ENCODE measurements around the gene GZF1. TPM values are rescaled to one million over a fixed set of nuclear protein-coding genes. Genes with fewer than 3 reads are reported as not detected.

GZF1 gene
- total RNA-seq, 1 donor, result 14.5 TPM

GRCh38 chr20:23374441-23374840 lies 12.5 kb downstream of the GZF1 start:
- Histone ChIP-seq H4K20me1 (ENCODE audit: insufficient read depth, low read length) (peaks cover 4% of the 10 kb centered on the region), H3K4me1 (ENCODE audit: insufficient read depth, low read length) (peaks cover 2% of the 10 kb centered on the region), H3K4me3 (ENCODE audit: insufficient read depth, low read length) (no peak overlapping the region), H3K9me3 (ENCODE audit: low read depth, low read length) (no peaks in the 10 kb centered on the region), H3K36me3 (ENCODE audit: insufficient read depth, low read length) (peaks cover 81% of the 10 kb centered on the region), H3K79me2 (ENCODE audit: insufficient read depth, low read length) (peaks cover 26% of the 10 kb centered on the region), H3K4me2 (ENCODE audit: insufficient read depth, low read length) (no peak overlapping the region), H3K27ac (ENCODE audit: low read depth, low read length) (no peak overlapping the region), H2AFZ (ENCODE audit: low read length) (no peak overlapping the region), H3K27me3 (ENCODE audit: insufficient read depth, low read length) (no peaks in the 10 kb centered on the region)
- TF ChIP-seq, protein P1, sequence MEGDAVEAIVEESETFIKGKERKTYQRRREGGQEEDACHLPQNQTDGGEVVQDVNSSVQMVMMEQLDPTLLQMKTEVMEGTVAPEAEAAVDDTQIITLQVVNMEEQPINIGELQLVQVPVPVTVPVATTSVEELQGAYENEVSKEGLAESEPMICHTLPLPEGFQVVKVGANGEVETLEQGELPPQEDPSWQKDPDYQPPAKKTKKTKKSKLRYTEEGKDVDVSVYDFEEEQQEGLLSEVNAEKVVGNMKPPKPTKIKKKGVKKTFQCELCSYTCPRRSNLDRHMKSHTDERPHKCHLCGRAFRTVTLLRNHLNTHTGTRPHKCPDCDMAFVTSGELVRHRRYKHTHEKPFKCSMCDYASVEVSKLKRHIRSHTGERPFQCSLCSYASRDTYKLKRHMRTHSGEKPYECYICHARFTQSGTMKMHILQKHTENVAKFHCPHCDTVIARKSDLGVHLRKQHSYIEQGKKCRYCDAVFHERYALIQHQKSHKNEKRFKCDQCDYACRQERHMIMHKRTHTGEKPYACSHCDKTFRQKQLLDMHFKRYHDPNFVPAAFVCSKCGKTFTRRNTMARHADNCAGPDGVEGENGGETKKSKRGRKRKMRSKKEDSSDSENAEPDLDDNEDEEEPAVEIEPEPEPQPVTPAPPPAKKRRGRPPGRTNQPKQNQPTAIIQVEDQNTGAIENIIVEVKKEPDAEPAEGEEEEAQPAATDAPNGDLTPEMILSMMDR (IDR thresholded peaks at IDR 0.05; ENCODE audit: extremely low read depth, low read depth, low read length), result no peak
- no peak for DNase-seq (ENCODE audit: insufficient read length, low spot score, missing footprints)

GRCh38 chr20:23375827-23376226 lies 13.8 kb downstream of the GZF1 start:
- TF ChIP-seq, protein P1 (IDR thresholded peaks at IDR 0.05; ENCODE audit: extremely low read depth, low read depth, low read length), result no peak
- DNase-seq (ENCODE audit: insufficient read length, low spot score, missing footprints), result no peak
- Histone ChIP-seq H3K79me2 (ENCODE audit: insufficient read depth, low read length) (peaks cover 17% of the 10 kb centered on the region), H3K4me1 (ENCODE audit: insufficient read depth, low read length) (peaks cover 2% of the 10 kb centered on the region), H3K4me3 (ENCODE audit: insufficient read depth, low read length) (no peak overlapping the region), H3K36me3 (ENCODE audit: insufficient read depth, low read length) (peaks cover 79% of the 10 kb centered on the region), H2AFZ (ENCODE audit: low read length) (no peak overlapping the region), H3K4me2 (ENCODE audit: insufficient read depth, low read length) (no peak overlapping the region), H3K27ac (ENCODE audit: low read depth, low read length) (no peak overlapping the region), H3K9me3 (ENCODE audit: low read depth, low read length) (no peaks in the 10 kb centered on the region), H4K20me1 (ENCODE audit: insufficient read depth, low read length) (no peaks in the 10 kb centered on the region), H3K27me3 (ENCODE audit: insufficient read depth, low read length) (no peaks in the 10 kb centered on the region)

DNA sequence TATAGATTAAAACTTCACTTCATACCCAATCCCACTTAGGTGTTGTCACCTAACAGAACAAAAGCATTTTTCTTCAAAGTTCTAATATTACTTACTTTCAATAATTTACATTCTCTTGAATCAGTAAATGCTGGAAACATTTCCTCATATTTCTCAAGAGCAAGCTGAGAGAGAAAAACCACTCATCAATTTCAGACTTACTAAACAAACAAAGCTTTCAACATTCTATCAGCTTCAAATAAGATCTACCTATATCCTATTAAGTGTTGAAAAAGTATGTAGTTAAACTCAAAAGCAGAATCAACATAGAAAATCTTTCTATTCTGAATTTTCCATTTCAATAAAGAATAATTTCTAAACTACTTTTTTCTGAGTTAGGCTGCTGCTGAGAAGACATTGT lies 17.8 kb downstream of the GZF1 start:
- H3K36me3 ChIP-seq (ENCODE audit: insufficient read depth, low read length), result peaks cover 52% of the 10 kb centered on the region
- no peak overlapping the region for H3K4me2 ChIP-seq (ENCODE audit: insufficient read depth, low read length)
- H3K27ac ChIP-seq (ENCODE audit: low read depth, low read length), result no peak overlapping the region
- no peak for DNase-seq (ENCODE audit: insufficient read length, low spot score, missing footprints)
- H3K79me2 ChIP-seq (ENCODE audit: insufficient read depth, low read length), result peaks cover 28% of the 10 kb centered on the region
- no peak overlapping the region for H3K4me3 ChIP-seq (ENCODE audit: insufficient read depth, low read length)
- no peaks in the 10 kb centered on the region for H3K4me1 ChIP-seq (ENCODE audit: insufficient read depth, low read length)
- no peak overlapping the region for H2AFZ ChIP-seq (ENCODE audit: low read length)
- no peaks in the 10 kb centered on the region for H3K27me3 ChIP-seq (ENCODE audit: insufficient read depth, low read length)
- no peaks in the 10 kb centered on the region for H3K9me3 ChIP-seq (ENCODE audit: low read depth, low read length)
- H4K20me1 ChIP-seq (ENCODE audit: insufficient read depth, low read length), result no peaks in the 10 kb centered on the region
- TF ChIP-seq, protein P1 (IDR thresholded peaks at IDR 0.05; ENCODE audit: extremely low read depth, low read depth, low read length), result no peak

- H3K27me3 ChIP-seq (ENCODE audit: insufficient read depth, low read length), result no peaks in the 10 kb centered on the region
- no peak overlapping the region for H2AFZ ChIP-seq (ENCODE audit: low read length)
- peaks cover 39% of the 10 kb centered on the region for H3K79me2 ChIP-seq (ENCODE audit: insufficient read depth, low read length)
- DNase-seq (ENCODE audit: insufficient read length, low spot score, missing footprints), result no peak
- TF ChIP-seq, protein P1 (IDR thresholded peaks at IDR 0.05; ENCODE audit: extremely low read depth, low read depth, low read length), result no peak
- no peaks in the 10 kb centered on the region for H3K4me1 ChIP-seq (ENCODE audit: insufficient read depth, low read length)
- no peaks in the 10 kb centered on the region for H4K20me1 ChIP-seq (ENCODE audit: insufficient read depth, low read length)
- H3K36me3 ChIP-seq (ENCODE audit: insufficient read depth, low read length), result peaks cover 37% of the 10 kb centered on the region
- no peaks in the 10 kb centered on the region for H3K9me3 ChIP-seq (ENCODE audit: low read depth, low read length)
- H3K27ac ChIP-seq (ENCODE audit: low read depth, low read length), result no peak overlapping the region
- H3K4me3 ChIP-seq (ENCODE audit: insufficient read depth, low read length), result no peak overlapping the region
- H3K4me2 ChIP-seq (ENCODE audit: insufficient read depth, low read length), result no peak overlapping the region
Measured at GRCh38 chr20:23381876-23382275, 19.9 kb downstream of the GZF1 start.
